Measurements from ENCODE around the gene PPFIA2.

- TF ChIP-seq POLR2AphosphoS5 (IDR thresholded peaks at IDR 0.05), result no peak
- TF ChIP-seq EP300 (IDR thresholded peaks at IDR 0.05), result no peak
- TF ChIP-seq CTCF (IDR thresholded peaks at IDR 0.05), result peak in 4 of 7 experiments; percentile 24 to 60 (median 46)
Measured at GRCh38 chr12:81644503-81644902, 114.6 kb downstream of the PPFIA2 start.

Data from stomach (tissue), 4 donors.